Hematopoietic multipotent progenitor cell treated with erythropoietin and hydrocortisone succinate and interleukin-3 and kit ligand, for 17 days (in vitro differentiated cells): ENCODE data around the gene CHD6.

Experiments used
- DNase-seq: peaks from one replicate; pipeline ENCODE4 v3.0.0-alpha.2; 2015; ENCODE audit warnings: low spot score

CHD6 gene

DNA sequence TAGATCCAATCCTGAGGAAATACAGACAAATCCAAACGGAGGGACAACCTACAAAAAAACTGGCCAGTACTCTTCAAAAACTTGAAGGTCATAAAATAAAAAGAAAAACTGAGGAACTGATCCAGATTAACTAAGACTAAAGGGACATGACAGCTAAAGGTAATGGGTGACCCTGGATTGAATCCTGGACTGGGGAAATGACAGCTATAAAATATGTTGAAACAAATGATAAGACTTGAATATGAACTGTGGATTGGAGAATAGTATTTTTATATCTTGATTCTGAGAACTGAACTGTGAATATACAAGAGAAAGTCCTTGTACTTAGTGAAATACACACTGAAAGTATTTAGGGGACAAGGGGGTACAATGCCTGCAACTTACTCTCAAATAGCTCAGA lies 154.6 kb downstream of the CHD6 start:
- DNase-seq: no peak

GRCh38 chr20:41462372-41463161 lies 155.6 kb downstream of the CHD6 start:
- DNase-seq: no peak

- DNase-seq: no peak
Observed at GRCh38 chr20:41458761-41459160, 159.4 kb downstream of the CHD6 start.

DNA sequence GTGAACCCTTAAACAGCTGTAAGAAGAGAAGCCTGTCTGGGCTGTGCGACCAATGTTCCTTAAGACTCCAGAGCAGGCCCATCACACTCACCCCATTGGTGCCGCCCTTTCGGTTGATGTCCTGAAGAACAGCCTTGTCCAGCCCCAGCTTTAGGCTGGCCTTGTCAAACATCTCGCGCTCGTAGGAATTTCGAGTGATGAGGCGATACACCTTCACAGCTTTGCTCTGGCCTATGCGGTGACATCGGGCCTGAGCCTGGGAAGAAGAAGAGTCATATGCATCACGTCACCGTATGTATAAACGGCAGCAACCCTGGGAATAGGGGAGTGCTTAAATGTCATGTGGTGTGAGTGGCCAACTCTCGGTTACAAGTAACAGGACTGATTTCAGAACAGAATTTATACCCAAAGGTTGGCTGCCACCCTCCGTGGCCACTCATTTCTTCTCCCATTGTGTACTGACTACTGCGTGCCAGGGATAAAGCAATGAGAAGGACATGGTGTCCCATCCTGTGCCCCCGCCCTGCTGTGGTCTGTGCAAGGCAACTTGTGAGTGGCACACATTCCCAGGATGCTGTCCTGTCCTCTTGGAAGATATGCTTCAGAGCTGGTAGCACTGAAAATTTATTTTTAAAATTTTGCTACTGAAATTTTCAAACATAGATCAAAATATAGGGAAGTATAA lies 160.9 kb downstream of the CHD6 start:
- DNase-seq: no peak

DNA sequence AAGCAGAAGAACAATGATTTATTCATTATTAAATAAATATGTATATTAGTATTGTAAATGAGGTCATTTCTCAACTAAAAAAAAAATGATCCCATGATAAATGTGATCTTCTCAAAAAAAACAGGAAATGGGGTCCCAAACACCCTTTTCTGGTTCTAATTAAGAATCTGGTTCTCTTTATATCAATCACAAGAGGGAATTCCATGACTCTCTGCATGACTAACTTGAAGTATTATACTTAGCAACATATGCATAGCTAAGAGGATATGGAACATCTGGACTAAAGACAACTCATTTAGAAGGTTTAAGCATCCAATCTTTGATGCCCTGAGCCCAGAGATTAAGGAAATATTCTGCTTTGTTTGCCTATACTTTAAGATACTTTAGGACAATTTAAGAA lies 161.8 kb downstream of the CHD6 start:
- DNase-seq: no peak

- no peak for DNase-seq
Observed at GRCh38 chr20:41454250-41454649, 163.9 kb downstream of the CHD6 start.

- no peak for DNase-seq
Observed at GRCh38 chr20:41453010-41453950, 164.9 kb downstream of the CHD6 start.

DNA sequence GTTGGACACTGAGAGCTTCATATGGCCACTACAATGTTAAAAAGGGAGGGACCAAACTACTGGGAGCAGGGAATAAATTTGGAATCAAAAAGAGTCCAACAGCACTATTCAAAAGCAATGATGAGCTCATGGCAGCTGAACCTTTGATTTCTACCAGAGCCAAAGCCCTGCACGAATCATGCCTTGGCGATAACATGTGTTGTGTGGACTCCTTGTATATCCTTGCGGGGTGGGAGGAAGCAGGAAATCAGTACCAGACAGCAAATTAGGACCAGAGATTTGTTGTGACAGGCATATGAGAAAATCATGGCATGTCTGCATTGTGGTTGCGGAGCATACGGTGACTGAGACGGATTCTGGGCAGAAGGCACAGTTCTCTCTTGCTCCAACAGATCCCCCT lies 166.0 kb downstream of the CHD6 start:
- DNase-seq: no peak

DNA sequence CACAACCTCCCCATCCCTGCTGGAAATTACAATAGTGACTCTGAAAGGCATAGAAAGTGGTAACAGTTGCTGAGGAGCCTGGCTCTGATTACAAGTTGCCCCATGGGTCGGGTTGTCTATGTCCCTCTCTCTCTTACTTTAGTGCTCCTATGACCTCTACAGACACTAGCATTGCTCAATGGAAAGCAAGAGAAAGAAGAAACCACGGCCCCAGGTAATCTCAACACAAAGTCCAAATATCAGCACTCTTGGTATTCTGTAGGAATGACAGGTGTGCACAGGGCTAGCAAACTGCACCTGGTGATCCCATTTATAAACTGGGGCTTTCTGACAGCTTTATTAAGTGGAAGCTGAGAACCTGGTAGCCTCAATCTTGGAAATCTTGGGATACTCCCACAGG lies 171.2 kb downstream of the CHD6 start:
- DNase-seq: no peak

GRCh38 chr20:41446456-41446855 lies 171.7 kb downstream of the CHD6 start:
- DNase-seq: no peak

DNA sequence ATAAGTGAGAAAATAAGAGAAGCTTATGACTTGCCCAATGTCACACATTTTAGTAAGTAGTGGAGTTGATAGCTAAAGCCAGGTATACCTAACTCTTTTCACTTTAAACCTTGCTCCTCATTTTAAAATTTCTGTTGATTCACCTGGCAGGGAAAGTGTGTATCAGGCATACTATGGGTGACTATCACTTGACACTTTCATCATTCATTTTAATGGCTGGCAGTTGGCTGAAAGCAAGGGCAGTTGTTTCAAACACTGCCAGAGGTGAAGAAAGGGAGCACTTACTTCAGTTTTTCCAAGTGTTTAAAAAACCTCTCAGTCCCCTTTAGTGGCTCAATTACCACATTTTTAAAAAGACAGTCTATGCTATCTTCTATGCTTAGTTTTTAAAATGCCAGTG lies 173.4 kb downstream of the CHD6 start:
- no peak for DNase-seq

DNA sequence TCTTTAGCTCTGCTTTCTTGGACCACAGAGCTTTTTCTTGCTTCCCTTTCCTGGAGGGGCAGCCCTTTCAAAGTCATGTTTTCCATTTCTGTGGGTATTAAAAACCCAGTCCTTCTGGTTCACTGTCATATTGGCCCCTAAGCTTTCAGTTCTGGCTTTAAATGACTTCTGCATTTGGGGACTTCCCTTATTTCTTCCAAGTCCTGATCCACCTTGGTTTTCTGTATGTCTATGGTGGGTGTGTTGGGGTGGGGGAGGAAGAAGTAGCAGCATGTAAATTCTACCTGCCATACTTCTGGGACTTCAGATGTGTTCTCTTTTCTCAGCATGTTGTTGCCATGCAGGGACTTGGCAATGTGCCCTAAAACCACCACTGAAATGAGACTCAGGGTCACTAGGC lies 174.5 kb downstream of the CHD6 start:
- DNase-seq: no peak

- no peak for DNase-seq
Observed at GRCh38 chr20:41440882-41441281, 177.3 kb downstream of the CHD6 start.

- DNase-seq: no peak
Observed at GRCh38 chr20:41437836-41438235, 180.3 kb downstream of the CHD6 start.

DNA sequence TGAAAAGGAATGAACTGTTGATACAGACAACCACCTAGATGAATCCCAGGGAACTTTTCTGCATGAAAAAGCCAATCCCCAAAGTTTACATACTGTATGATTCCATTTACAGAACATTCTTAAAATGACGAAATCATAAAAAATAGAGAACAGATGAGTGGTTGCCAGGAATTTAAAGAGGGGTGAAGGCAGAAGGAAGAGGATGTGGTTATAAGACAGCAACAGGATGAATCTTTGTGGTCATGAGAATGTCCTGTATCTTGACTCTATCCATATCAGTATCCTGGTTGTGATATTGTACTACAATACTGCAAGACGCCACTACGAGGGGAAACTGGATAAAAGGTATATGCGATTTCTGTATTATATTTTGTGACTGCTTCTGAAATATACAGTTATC lies 181.5 kb downstream of the CHD6 start:
- DNase-seq: no peak

GRCh38 chr20:41433203-41433602 lies 185.0 kb downstream of the CHD6 start:
- DNase-seq: no peak

- DNase-seq: no peak
Observed at GRCh38 chr20:41432746-41433145, 185.4 kb downstream of the CHD6 start.

- DNase-seq: no peak
Observed at GRCh38 chr20:41428285-41428684, 189.9 kb downstream of the CHD6 start.

DNA sequence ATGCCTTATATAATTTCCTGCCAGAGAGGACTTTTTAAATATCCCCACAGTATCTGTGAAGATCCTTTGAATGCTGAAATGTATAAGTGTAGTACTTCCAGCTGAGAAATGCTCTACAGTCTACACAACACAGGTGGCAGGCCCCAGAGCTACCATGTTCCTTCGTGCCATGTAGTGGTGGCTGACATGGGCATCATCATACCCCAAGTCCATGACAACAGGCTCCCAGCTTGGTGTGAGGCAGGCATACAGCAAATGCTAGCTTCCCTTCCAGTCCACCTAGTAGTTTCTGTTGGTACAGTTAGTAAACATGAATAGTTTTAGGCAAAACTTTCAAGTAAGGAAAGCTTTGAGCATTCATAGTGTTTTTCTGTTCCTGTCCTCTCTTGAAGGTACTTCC lies 190.3 kb downstream of the CHD6 start:
- no peak for DNase-seq

GRCh38 chr20:41426976-41427375 lies 191.2 kb downstream of the CHD6 start:
- no peak for DNase-seq

DNA sequence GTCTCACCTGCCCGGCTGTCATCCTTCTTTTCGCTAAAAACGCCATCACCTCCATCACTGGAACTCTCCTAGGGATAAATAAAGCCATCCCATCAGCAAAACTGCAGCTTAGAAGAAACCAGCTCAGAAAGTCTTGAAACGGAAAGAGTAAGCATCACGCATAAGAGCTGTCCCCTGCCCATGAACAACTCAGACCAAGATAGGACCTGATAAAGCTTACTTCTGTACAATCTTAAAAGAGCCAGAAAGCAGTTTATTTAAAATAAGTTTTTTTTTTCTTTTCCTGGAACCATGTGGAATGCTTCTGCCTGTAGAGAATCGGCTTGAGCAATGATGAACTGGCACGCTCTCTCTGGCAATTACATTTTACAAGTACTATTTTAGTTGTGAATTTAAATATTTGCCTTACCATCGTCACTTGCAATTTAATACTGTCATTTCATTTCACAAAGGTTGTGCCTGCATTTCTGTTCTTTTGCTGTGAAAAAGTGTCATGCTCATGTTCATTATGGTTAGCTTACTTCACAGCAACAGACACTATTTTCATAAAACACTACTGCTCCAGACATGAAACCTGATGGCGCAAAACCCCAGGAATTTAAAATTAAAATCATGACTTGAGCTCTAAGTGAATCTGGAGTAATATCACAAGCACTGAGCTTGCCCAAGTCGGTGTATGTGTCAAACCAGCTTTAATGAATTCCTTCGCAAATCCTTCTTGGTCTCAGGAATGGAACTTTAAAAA lies 191.9 kb downstream of the CHD6 start:
- peak; percentile 29 for DNase-seq
